ENCODE data around the gene RHEB. TPM values are rescaled to one million over a fixed set of nuclear protein-coding genes. Genes with fewer than 3 reads are reported as not detected.

RHEB gene
- total and polyA plus RNA-seq, 2 experiments from 2014 or later, result 111 to 135 TPM

GRCh38 chr7:151517601-151518104, 2.0 kb downstream of the RHEB start:
- Histone ChIP-seq H3K79me2 (peaks cover 63% of the 10 kb centered on the region), H3K27me3 (no peaks in the 10 kb centered on the region), H3K4me3 (peak overlapping the region; percentile 77), H3K27ac (peak overlapping the region; percentile 100), H3K9me2 (replicated peaks; ENCODE audit: insufficient read depth) (no peaks in the 10 kb centered on the region), H2AFZ (no peak overlapping the region), H3K9me3 (ENCODE audit: low read depth) (no peaks in the 10 kb centered on the region), H3K36me3 (replicated peaks; ENCODE audit: insufficient read depth, low read depth) (no peaks in the 10 kb centered on the region), H4K20me1 (ENCODE audit: insufficient read depth, poor library complexity, severe bottlenecking) (peaks cover 60% of the 10 kb centered on the region), H3K4me2 (peak overlapping the region; percentile 78), H3K4me1 (ENCODE audit: insufficient read depth) (peaks cover 2% of the 10 kb centered on the region)
- no peak for TF ChIP-seq EZH2 (IDR thresholded peaks at IDR 0.05; ENCODE audit: borderline replicate concordance)
- TF ChIP-seq CTCF (IDR thresholded peaks at IDR 0.05; ENCODE audit: poor library complexity), result no peak
- no peak for TF ChIP-seq EZH2phosphoT487 (IDR thresholded peaks at IDR 0.05; ENCODE audit: low read depth, severe bottlenecking, unreplicated experiment)
- no peak for DNase-seq (ENCODE audit: low spot score)
- WGBS (ENCODE audit: low lambda C conversion rate, missing lambda C conversion rate), result 61% methylated on average over 7 of the region's 7 CpGs

GRCh38 chr7:151515276-151515565, 4.5 kb downstream of the RHEB start:
- H3K27me3 ChIP-seq, result no peaks in the 10 kb centered on the region
- DNase-seq (ENCODE audit: low spot score), result no peak
- no peak overlapping the region for H3K27ac ChIP-seq
- H3K4me1 ChIP-seq (ENCODE audit: insufficient read depth), result peaks cover 2% of the 10 kb centered on the region
- H3K9me3 ChIP-seq (ENCODE audit: low read depth), result no peaks in the 10 kb centered on the region
- H2AFZ ChIP-seq, result no peak overlapping the region
- H3K36me3 ChIP-seq (replicated peaks; ENCODE audit: insufficient read depth, low read depth), result no peaks in the 10 kb centered on the region
- H4K20me1 ChIP-seq (ENCODE audit: insufficient read depth, poor library complexity, severe bottlenecking), result peaks cover 85% of the 10 kb centered on the region
- peaks cover 87% of the 10 kb centered on the region for H3K79me2 ChIP-seq
- TF ChIP-seq EZH2phosphoT487 (IDR thresholded peaks at IDR 0.05; ENCODE audit: low read depth, severe bottlenecking, unreplicated experiment) (no peak), CTCF (IDR thresholded peaks at IDR 0.05; ENCODE audit: poor library complexity) (no peak), EZH2 (IDR thresholded peaks at IDR 0.05; ENCODE audit: borderline replicate concordance) (no peak)
- no peak overlapping the region for H3K4me3 ChIP-seq
- H3K4me2 ChIP-seq, result no peak overlapping the region
- H3K9me2 ChIP-seq (replicated peaks; ENCODE audit: insufficient read depth), result no peaks in the 10 kb centered on the region

- TF ChIP-seq EZH2phosphoT487 (IDR thresholded peaks at IDR 0.05; ENCODE audit: low read depth, severe bottlenecking, unreplicated experiment) (no peak), CTCF (IDR thresholded peaks at IDR 0.05; ENCODE audit: poor library complexity) (no peak), EZH2 (IDR thresholded peaks at IDR 0.05; ENCODE audit: borderline replicate concordance) (no peak)
- no peak for DNase-seq (ENCODE audit: low spot score)
- H3K79me2 ChIP-seq, result peaks cover 93% of the 10 kb centered on the region
- no peak overlapping the region for H2AFZ ChIP-seq
- WGBS (ENCODE audit: low lambda C conversion rate, missing lambda C conversion rate), result 98% methylated on average over 6 of the region's 6 CpGs
- no peak overlapping the region for H3K4me3 ChIP-seq
- no peaks in the 10 kb centered on the region for H3K9me3 ChIP-seq (ENCODE audit: low read depth)
- H3K4me1 ChIP-seq (ENCODE audit: insufficient read depth), result peaks cover 2% of the 10 kb centered on the region
- no peaks in the 10 kb centered on the region for H3K36me3 ChIP-seq (replicated peaks; ENCODE audit: insufficient read depth, low read depth)
- no peak overlapping the region for H3K27ac ChIP-seq
- H3K4me2 ChIP-seq, result no peak overlapping the region
- H3K9me2 ChIP-seq (replicated peaks; ENCODE audit: insufficient read depth), result no peaks in the 10 kb centered on the region
- peaks cover 90% of the 10 kb centered on the region for H4K20me1 ChIP-seq (ENCODE audit: insufficient read depth, poor library complexity, severe bottlenecking)
- no peaks in the 10 kb centered on the region for H3K27me3 ChIP-seq
Observed at GRCh38 chr7:151514461-151515275, 5.0 kb downstream of the RHEB start.

All from hepatocyte (in vitro differentiated cells).